Esophagus squamous epithelium (tissue), 5 donors: ENCODE data around the gene TCF4. TPM values are rescaled to one million over a fixed set of nuclear protein-coding genes. Genes with fewer than 3 reads are reported as not detected.

Experiments used
- DNase-seq: peaks from one replicate; lab custom pipeline; 2025; lab: John Stamatoyannopoulos, UW
- H3K27ac ChIP-seq, 4 donors: fragments of 200-600 bp; sonication (generic); one replicate each; pipeline ENCODE4 v1.5.1; 2016 to 2019; ENCODE audit warnings: mild to moderate bottlenecking in 1 of 4
- H3K27me3 ChIP-seq, 4 donors: fragments of 200-600 bp; sonication (generic); 1 replicate in 3 of 4; 2 replicates in 1 of 4; pipeline versions ENCODE4 v1.5.1 to v1.6.0; 2017 to 2021; ENCODE audit warnings: antibody characterized with exemption in 1 of 4
- H3K36me3 ChIP-seq, 3 donors: fragments of 200-600 bp; sonication (generic); one replicate each; pipeline ENCODE4 v1.5.1; 2016 to 2019
- H3K4me1 ChIP-seq, 3 donors: fragments of 200-600 bp; sonication (generic); one replicate each; pipeline ENCODE4 v1.5.1; 2017 to 2019
- H3K4me3 ChIP-seq, 4 donors: fragments of 200-600 bp; sonication (generic); 1 replicate in 3 of 4; 2 replicates in 1 of 4; pipeline ENCODE4 v1.5.1; 2016 to 2019; ENCODE audit warnings: mild to moderate bottlenecking in 2 of 4, moderate library complexity in 1 of 4
- H3K9me3 ChIP-seq, 3 donors: fragments of 200-600 bp; sonication (generic); one replicate each; pipeline ENCODE4 v1.5.1; 2016 to 2019
- POLR2A ChIP-seq, 4 donors: fragments of 450-650 bp; IDR thresholded peaks; one replicate each; pipeline ENCODE4 v1.6.1; 2017; ENCODE audit warnings: antibody characterized with exemption in 4 of 4, mild to moderate bottlenecking in 4 of 4, moderate library complexity in 3 of 4
- WGBS, 2 donors: methylation state at CpG; one replicate each; pipeline ENCODE4 v1.1.5; 2018; 5-methylcytosine and 5-hydroxymethylcytosine counted together
- intact Hi-C: fragments of 100-400 bp; cut with DNase I; formaldehyde crosslinking; loops from one replicate; pipeline ENCODE4 v1.15.0; 2022
- total RNA-seq, 4 donors: library from RNA; depleted of rRNA; stranded (reverse); fragments of >200 nt; gene quantifications; one replicate each; pipeline ENCODE4 v1.1.0, GENCODE V29; 2016
- TF ChIP-seq, protein P1 (sequence below), 6 experiments: fragments of 450-650 bp in 4 of 6; fragments of 200-600 bp in 2 of 6; sonication (generic) in 2 of 6; IDR thresholded peaks; one replicate each; pipeline ENCODE4 v1.5.1; 2016 to 2019; ENCODE audit warnings: antibody characterized with exemption in 6 of 6, mild to moderate bottlenecking in 4 of 6, moderate library complexity in 4 of 6
- donor health status: DM: yes; HTN: yes; CAD: no.

TCF4 gene
- total RNA-seq, 4 donors from 2014 or later = 19.0 to 79.7 (median 26.0) TPM

DNA sequence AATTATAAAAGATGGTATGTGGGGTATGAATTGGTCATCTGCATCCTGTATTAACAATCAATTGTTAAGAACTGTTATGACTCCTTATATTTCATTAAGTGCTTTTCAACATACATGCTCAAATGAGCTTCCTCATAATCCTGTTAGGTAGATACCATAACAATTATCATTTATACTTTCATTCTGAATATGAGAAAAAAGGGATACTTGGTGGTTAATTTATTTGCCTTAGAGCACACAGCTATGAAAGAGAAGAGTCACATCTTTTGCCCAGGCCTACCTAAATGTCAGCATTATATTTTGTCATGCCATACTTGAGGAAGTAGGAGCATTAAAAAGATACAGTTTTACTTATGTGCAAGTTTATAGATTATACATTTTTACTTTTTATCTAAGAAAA, 169.6 kb downstream of the TCF4 start:
- Histone ChIP-seq H3K4me3 (no peak overlapping the region), H3K4me1 (peaks cover 0 to 85% (median 3%) of the 10 kb centered on the region in 3 donors), H3K27me3 (no peaks in the 10 kb centered on the region), H3K9me3 (no peaks in the 10 kb centered on the region), H3K27ac (peak overlapping the region in 3 of 4 donors; percentile 11 to 88 (median 85)), H3K36me3 (no peaks in the 10 kb centered on the region)
- DNase-seq = no peak
- intact Hi-C loops = loop anchor here (10.0 kb wide), 2 partner anchors 176 to 366 kb away; no protein-coding TSS in a partner anchor
- no peak for TF ChIP-seq POLR2A (IDR thresholded peaks at IDR 0.05)
- TF ChIP-seq, protein P1, sequence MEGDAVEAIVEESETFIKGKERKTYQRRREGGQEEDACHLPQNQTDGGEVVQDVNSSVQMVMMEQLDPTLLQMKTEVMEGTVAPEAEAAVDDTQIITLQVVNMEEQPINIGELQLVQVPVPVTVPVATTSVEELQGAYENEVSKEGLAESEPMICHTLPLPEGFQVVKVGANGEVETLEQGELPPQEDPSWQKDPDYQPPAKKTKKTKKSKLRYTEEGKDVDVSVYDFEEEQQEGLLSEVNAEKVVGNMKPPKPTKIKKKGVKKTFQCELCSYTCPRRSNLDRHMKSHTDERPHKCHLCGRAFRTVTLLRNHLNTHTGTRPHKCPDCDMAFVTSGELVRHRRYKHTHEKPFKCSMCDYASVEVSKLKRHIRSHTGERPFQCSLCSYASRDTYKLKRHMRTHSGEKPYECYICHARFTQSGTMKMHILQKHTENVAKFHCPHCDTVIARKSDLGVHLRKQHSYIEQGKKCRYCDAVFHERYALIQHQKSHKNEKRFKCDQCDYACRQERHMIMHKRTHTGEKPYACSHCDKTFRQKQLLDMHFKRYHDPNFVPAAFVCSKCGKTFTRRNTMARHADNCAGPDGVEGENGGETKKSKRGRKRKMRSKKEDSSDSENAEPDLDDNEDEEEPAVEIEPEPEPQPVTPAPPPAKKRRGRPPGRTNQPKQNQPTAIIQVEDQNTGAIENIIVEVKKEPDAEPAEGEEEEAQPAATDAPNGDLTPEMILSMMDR (IDR thresholded peaks at IDR 0.05) = no peak

DNA sequence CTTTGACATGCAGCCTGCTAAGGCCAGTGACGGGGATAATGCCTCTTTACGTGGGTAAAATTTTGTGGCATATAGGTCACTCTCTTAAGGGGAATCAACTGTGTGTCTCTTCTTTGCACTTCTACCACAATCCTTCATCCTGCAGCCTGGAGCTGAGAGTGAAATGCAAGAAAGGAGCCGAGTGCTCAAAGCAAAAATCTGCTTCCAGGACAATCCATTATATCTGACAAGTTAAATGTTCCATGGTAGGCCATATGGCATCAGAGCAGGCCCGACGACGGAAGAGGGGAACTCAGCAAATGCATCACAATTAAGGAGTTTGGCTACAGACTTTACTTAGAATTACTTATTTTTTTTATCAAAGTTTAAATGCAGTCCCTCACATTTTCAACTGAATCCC, 171.2 kb downstream of the TCF4 start:
- H3K4me1 ChIP-seq = peaks cover 0 to 72% (median 3%) of the 10 kb centered on the region in 3 donors
- H3K27me3 ChIP-seq = no peaks in the 10 kb centered on the region
- no peaks in the 10 kb centered on the region for H3K36me3 ChIP-seq
- DNase-seq = no peak
- H3K27ac ChIP-seq = peak overlapping the region in 2 of 4 donors; percentile 6 to 88
- TF ChIP-seq POLR2A (IDR thresholded peaks at IDR 0.05) = no peak
- TF ChIP-seq, protein P1 (IDR thresholded peaks at IDR 0.05) = no peak
- 45 to 51% methylated on average over 6 of the region's 6 CpGs for WGBS, 2 donors
- intact Hi-C loops = loop anchor here (10.0 kb wide), 2 partner anchors 178 to 368 kb away; no protein-coding TSS in a partner anchor
- no peak overlapping the region for H3K4me3 ChIP-seq
- H3K9me3 ChIP-seq = no peaks in the 10 kb centered on the region

DNA sequence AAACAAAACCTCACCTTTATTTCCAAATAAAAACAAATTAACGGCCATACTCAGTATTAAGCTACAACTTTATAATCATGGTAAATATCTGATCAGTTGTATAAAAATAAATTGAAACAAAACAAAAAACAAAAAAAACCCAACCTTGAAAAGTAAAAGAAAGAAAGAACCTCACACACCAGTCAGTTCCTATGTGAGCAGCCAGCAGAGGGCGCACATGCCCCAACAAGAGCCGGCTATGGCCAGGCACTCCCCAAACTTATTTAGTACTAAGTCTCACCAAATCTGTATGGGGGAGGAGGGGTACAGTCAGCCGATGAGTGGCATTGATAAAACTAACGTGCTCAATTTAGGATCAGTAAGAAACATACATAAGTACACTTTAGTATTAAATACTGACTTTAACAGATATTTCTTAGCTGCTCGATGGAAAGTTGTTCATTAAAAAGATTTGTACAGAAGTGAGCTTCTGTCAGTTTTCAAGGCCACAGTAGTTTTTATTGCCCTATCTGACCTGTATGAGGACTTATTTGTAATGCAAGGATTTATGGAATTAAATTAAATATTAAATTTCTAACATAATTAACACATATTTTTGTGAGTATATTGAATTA, 172.6 kb downstream of the TCF4 start:
- Histone ChIP-seq H3K4me3 (no peak overlapping the region), H3K4me1 (peaks cover 0 to 57% (median 3%) of the 10 kb centered on the region in 3 donors), H3K27ac (peak overlapping the region in 1 of 4 donors; percentile 27), H3K36me3 (no peaks in the 10 kb centered on the region), H3K27me3 (no peaks in the 10 kb centered on the region), H3K9me3 (no peaks in the 10 kb centered on the region)
- peak; percentile 4 for DNase-seq
- intact Hi-C loops = loop anchor here (10.0 kb wide), 2 partner anchors 179 to 369 kb away; no protein-coding TSS in a partner anchor
- no peak for TF ChIP-seq POLR2A (IDR thresholded peaks at IDR 0.05)
- TF ChIP-seq, protein P1 (IDR thresholded peaks at IDR 0.05) = peak; percentile 69 to 90 (median 86)
- WGBS, 2 donors = 16 to 19% methylated on average over 6 of the region's 6 CpGs

DNA sequence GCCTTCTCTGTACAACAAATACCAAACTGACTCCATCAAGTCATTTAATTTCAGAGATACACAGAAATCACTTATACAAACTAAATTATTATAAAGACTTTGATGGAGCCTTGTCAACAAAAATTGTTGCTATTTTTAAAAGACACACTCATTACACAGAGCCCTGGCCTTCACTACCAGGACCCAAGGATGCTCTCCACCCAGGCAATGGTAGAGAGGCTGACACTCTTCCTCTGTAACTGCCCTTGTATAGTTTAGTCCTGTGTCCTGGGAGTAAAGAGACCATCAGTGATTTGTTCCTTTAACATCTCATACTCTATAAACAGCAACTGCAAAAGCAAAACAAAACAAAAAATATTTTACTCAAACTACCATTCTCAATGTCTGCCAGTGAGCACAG, 173.5 kb downstream of the TCF4 start:
- TF ChIP-seq, protein P1 (IDR thresholded peaks at IDR 0.05) = no peak
- TF ChIP-seq POLR2A (IDR thresholded peaks at IDR 0.05) = no peak
- no peak for DNase-seq
- H3K9me3 ChIP-seq = no peaks in the 10 kb centered on the region
- no peaks in the 10 kb centered on the region for H3K27me3 ChIP-seq
- intact Hi-C loops = loop anchor here (10.0 kb wide), 2 partner anchors 180 to 370 kb away; no protein-coding TSS in a partner anchor
- no peak overlapping the region for H3K4me3 ChIP-seq
- H3K36me3 ChIP-seq = no peaks in the 10 kb centered on the region
- no peak overlapping the region for H3K27ac ChIP-seq
- H3K4me1 ChIP-seq = peaks cover 0 to 48% (median 3%) of the 10 kb centered on the region in 3 donors

DNA sequence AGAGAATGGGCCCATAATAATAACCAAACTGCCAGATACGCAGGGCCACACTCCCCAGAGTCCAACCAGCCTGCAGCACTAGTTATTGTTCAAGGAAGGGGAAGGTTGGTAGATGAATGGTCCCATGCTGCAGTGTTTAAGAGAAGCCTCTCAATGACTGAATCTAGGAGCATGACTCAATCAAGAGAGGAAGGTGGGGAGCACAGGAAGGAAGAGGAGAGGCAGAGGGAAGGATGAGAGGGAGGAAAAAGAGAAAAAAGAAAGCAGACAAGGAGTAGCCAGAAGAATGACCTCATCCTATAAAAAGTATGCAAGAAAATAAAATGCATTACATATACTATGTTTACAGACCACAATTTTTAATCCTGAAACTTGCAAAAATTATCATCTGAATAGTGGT, 174.5 kb downstream of the TCF4 start:
- TF ChIP-seq, protein P1 (IDR thresholded peaks at IDR 0.05) = no peak
- TF ChIP-seq POLR2A (IDR thresholded peaks at IDR 0.05) = no peak
- Histone ChIP-seq H3K27ac (no peak overlapping the region), H3K4me3 (no peak overlapping the region), H3K4me1 (peaks cover 0 to 39% (median 3%) of the 10 kb centered on the region in 3 donors), H3K36me3 (no peaks in the 10 kb centered on the region), H3K27me3 (no peaks in the 10 kb centered on the region), H3K9me3 (no peaks in the 10 kb centered on the region)
- DNase-seq = no peak
- intact Hi-C loops = loop anchor here (10.0 kb wide), 2 partner anchors 181 to 371 kb away; no protein-coding TSS in a partner anchor
- WGBS, 2 donors = 76 to 93% methylated on average over 1 of the region's 1 CpG
